ENCODE results near the gene PPTC7. TPM values are rescaled to one million over a fixed set of nuclear protein-coding genes. Genes with fewer than 3 reads are reported as not detected.
A peak's percentile ranks its signal among the peaks of the same experiment; 100 is the strongest.

PPTC7 gene
- total and polyA plus RNA-seq, 4 donors, result 5.6 to 15.7 (median 8.3) TPM

- TF ChIP-seq REST (IDR thresholded peaks at IDR 0.05) (no peak), EGR1 (IDR thresholded peaks at IDR 0.05; ENCODE audit: low read depth in 2 of 2) (no peak), FOXA1 (IDR thresholded peaks at IDR 0.05) (no peak), RAD21 (IDR thresholded peaks at IDR 0.05) (no peak)
These were observed 48.3 kb downstream of the PPTC7 start (continued) for GRCh38 chr12:110534811-110535210.

- Histone ChIP-seq H3K36me3 (ENCODE audit: control insufficient read depth in 4 of 4, insufficient read depth in 3 of 4, low read depth in 1 of 4, low read length in 3 of 4) (peaks cover 0 to 4% (median 2%) of the 10 kb centered on the region in 4 donors), H3K9me3 (ENCODE audit: control insufficient read depth in 4 of 4, low read length in 3 of 4) (no peaks in the 10 kb centered on the region), H3K4me1 (ENCODE audit: control insufficient read depth in 4 of 4, insufficient read depth in 4 of 4, low read length in 3 of 4) (peaks cover 2 to 36% (median 28%) of the 10 kb centered on the region in 4 donors), H3K27me3 (ENCODE audit: control insufficient read depth in 4 of 4, insufficient read depth in 4 of 4, low read length in 3 of 4) (no peaks in the 10 kb centered on the region), H3K4me3 (ENCODE audit: low read depth in 1 of 3, low read length in 3 of 3) (no peak overlapping the region), H3K9ac (ENCODE audit: low read depth in 1 of 2, low read length in 2 of 2) (no peak overlapping the region), H3K27ac (ENCODE audit: low read depth in 1 of 2, low read length in 2 of 2) (peak overlapping the region in 1 of 2 donors; percentile 2)
- WGBS, result 42% methylated on average over 6 of the region's 6 CpGs
- no peak for TF ChIP-seq RAD21 (IDR thresholded peaks at IDR 0.05)
- TF ChIP-seq HNF4A (conservative IDR thresholded peaks at IDR 0.05), result peak; percentile 82 to 88
- TF ChIP-seq ZBTB33 (IDR thresholded peaks at IDR 0.05), result no peak
- TF ChIP-seq GABPA (IDR thresholded peaks at IDR 0.05 in 1 of 2, conservative IDR thresholded peaks at IDR 0.05 in 1 of 2), result no peak
- TF ChIP-seq RXRA (IDR thresholded peaks at IDR 0.05), result peak; percentile 36 to 60
- no peak for TF ChIP-seq JUND (IDR thresholded peaks at IDR 0.05)
- TF ChIP-seq SP1 (IDR thresholded peaks at IDR 0.05), result peak; percentile 13
- TF ChIP-seq ATF3 (IDR thresholded peaks at IDR 0.05), result no peak
- peak; percentile 36 for TF ChIP-seq HNF4G (IDR thresholded peaks at IDR 0.05)
- peak; percentile 63 for TF ChIP-seq FOXA2 (IDR thresholded peaks at IDR 0.05)
- TF ChIP-seq FOXA1 (IDR thresholded peaks at IDR 0.05), result peak; percentile 69
- TF ChIP-seq MAX (IDR thresholded peaks at IDR 0.05), result no peak
- no peak for TF ChIP-seq EGR1 (IDR thresholded peaks at IDR 0.05; ENCODE audit: low read depth in 2 of 2)
- peak; percentile 31 for TF ChIP-seq REST (IDR thresholded peaks at IDR 0.05)
- TF ChIP-seq TAF1 (conservative IDR thresholded peaks at IDR 0.05), result no peak
- TF ChIP-seq YY1 (IDR thresholded peaks at IDR 0.05), result no peak
- TF ChIP-seq NR2F2 (IDR thresholded peaks at IDR 0.05), result no peak
- TF ChIP-seq CTCF (IDR thresholded peaks at IDR 0.05; ENCODE audit: low read depth, low read length, missing input control), result no peak
- no peak for DNase-seq (ENCODE audit: low spot score)
These were observed 49.5 kb downstream of the PPTC7 start for GRCh38 chr12:110533607-110534006.

Data from liver (tissue), 9 donors.